Measurements from ENCODE around the gene MRPL19. TPM values are rescaled to one million over a fixed set of nuclear protein-coding genes. Genes with fewer than 3 reads are reported as not detected.

MRPL19 gene
- total and polyA plus RNA-seq, 2 of the 13 experiments (the other 11 are each of a cell fraction or from before 2014, with no cell fraction given), result 43.2 to 163 TPM

- TF ChIP-seq, protein P1, sequence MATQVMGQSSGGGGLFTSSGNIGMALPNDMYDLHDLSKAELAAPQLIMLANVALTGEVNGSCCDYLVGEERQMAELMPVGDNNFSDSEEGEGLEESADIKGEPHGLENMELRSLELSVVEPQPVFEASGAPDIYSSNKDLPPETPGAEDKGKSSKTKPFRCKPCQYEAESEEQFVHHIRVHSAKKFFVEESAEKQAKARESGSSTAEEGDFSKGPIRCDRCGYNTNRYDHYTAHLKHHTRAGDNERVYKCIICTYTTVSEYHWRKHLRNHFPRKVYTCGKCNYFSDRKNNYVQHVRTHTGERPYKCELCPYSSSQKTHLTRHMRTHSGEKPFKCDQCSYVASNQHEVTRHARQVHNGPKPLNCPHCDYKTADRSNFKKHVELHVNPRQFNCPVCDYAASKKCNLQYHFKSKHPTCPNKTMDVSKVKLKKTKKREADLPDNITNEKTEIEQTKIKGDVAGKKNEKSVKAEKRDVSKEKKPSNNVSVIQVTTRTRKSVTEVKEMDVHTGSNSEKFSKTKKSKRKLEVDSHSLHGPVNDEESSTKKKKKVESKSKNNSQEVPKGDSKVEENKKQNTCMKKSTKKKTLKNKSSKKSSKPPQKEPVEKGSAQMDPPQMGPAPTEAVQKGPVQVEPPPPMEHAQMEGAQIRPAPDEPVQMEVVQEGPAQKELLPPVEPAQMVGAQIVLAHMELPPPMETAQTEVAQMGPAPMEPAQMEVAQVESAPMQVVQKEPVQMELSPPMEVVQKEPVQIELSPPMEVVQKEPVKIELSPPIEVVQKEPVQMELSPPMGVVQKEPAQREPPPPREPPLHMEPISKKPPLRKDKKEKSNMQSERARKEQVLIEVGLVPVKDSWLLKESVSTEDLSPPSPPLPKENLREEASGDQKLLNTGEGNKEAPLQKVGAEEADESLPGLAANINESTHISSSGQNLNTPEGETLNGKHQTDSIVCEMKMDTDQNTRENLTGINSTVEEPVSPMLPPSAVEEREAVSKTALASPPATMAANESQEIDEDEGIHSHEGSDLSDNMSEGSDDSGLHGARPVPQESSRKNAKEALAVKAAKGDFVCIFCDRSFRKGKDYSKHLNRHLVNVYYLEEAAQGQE (IDR thresholded peaks at IDR 0.05; ENCODE audit: borderline replicate concordance in 1 of 2, low read depth in 1 of 2, low read length in 2 of 2), result peak in 1 of 2 experiments; percentile 68; a peak in 1 of 4 replicates
- TF ChIP-seq MYNN (CRISPR knock-in tag; IDR thresholded peaks at IDR 0.05; ENCODE audit: low read depth) (0 out of 2 replicates have a peak, but pooled peaks have one; percentile 87), BCLAF1 (IDR thresholded peaks at IDR 0.05) (no peak), ZNF670 (CRISPR knock-in tag; IDR thresholded peaks at IDR 0.05; ENCODE audit: borderline replicate concordance) (peak; percentile 99), ZFY (CRISPR knock-in tag; IDR thresholded peaks at IDR 0.05) (peak; percentile 100), NFYC (CRISPR knock-in tag; IDR thresholded peaks at IDR 0.05) (peak; percentile 47), ZBTB1 (CRISPR knock-in tag; IDR thresholded peaks at IDR 0.05; ENCODE audit: borderline replicate concordance) (peak; percentile 90; the same call in 1 of the 2 replicates), SCMH1 (CRISPR knock-in tag; IDR thresholded peaks at IDR 0.05; ENCODE audit: borderline replicate concordance) (no peak), CHD2 (IDR thresholded peaks at IDR 0.05; ENCODE audit: low read depth, low read length) (no peak), ATRX (CRISPR knock-in tag; IDR thresholded peaks at IDR 0.05; ENCODE audit: borderline replicate concordance) (no peak), ZNF124 (CRISPR knock-in tag; IDR thresholded peaks at IDR 0.05) (peak; percentile 96), ELF3 (CRISPR knock-in tag; IDR thresholded peaks at IDR 0.05) (peak; percentile 91), MIER2 (CRISPR knock-in tag; IDR thresholded peaks at IDR 0.05) (peak; percentile 57; the same call in 1 of the 2 replicates), ZNF546 (CRISPR knock-in tag; conservative IDR thresholded peaks at IDR 0.05) (peak; percentile 100), ZNF570 (CRISPR knock-in tag; IDR thresholded peaks at IDR 0.05; ENCODE audit: borderline replicate concordance) (peak; percentile 99), SRSF9 (IDR thresholded peaks at IDR 0.05; ENCODE audit: borderline replicate concordance, insufficient read depth, low read depth, low read length, poor library complexity, severe bottlenecking) (no peak), ADNP (CRISPR knock-in tag; IDR thresholded peaks at IDR 0.05) (no peak), TSC22D2 (CRISPR knock-in tag; IDR thresholded peaks at IDR 0.05; ENCODE audit: borderline replicate concordance) (peak; percentile 67), ZNF816 (CRISPR knock-in tag; IDR thresholded peaks at IDR 0.05; ENCODE audit: borderline replicate concordance) (peak; percentile 99), ZSCAN22 (CRISPR knock-in tag; IDR thresholded peaks at IDR 0.05) (peak; percentile 89), YEATS4 (CRISPR knock-in tag; IDR thresholded peaks at IDR 0.05; ENCODE audit: borderline replicate concordance) (peak; percentile 99), HNRNPLL (IDR thresholded peaks at IDR 0.05; ENCODE audit: low read depth, low read length, poor library complexity, severe bottlenecking) (peak; percentile 94)
- TF ChIP-seq, protein P2, sequence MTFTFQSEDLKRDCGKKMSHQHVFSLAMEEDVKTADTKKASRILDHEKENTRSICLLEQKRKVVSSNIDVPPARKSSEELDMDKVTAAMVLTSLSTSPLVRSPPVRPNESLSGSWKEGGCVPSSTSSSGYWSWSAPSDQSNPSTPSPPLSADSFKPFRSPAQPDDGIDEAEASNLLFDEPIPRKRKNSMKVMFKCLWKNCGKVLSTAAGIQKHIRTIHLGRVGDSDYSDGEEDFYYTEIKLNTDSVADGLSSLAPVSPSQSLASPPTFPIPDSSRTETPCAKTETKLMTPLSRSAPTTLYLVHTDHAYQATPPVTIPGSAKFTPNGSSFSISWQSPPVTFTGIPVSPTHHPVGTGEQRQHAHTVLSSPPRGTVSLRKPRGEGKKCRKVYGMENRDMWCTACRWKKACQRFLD (CRISPR knock-in tag; IDR thresholded peaks at IDR 0.05; ENCODE audit: borderline replicate concordance), result peak; percentile 100
Observed at GRCh38 chr2:75710577-75711253, 64.1 kb downstream of the MRPL19 start, which contains the start of gene GCFC2 (continued).

Measured in HepG2 (cell line).